Germinal center (tissue), 1 donor: ENCODE data around the gene FOXC2.
A peak's percentile ranks its signal among the peaks of the same experiment; 100 is the strongest.

Experiments
- DNase-seq: peaks from one replicate; pipeline ENCODE4 v3.0.0; 2012; ENCODE audit warnings: mixed read lengths, low spot score

Gene FOXC2

GRCh38 chr16:86566601-86566965 is at the start of gene FOXC2:
Gene FOXC2 (plus strand): TSS chr16:86566829. CDS start chr16:86567336, 507 bp downstream.
- DNase-seq: peak; percentile 70

GRCh38 chr16:86517033-86517432 is 49.6 kb upstream of the FOXC2 start:
- no peak for DNase-seq

- DNase-seq: no peak
Observed at GRCh38 chr16:86517652-86518258, 48.9 kb upstream of the FOXC2 start.

GRCh38 chr16:86519007-86519648 is 47.5 kb upstream of the FOXC2 start:
- DNase-seq: no peak

GRCh38 chr16:86519649-86520316 is 46.8 kb upstream of the FOXC2 start:
- DNase-seq: peak; percentile 72

GRCh38 chr16:86520317-86521210 is 46.1 kb upstream of the FOXC2 start:
- no peak for DNase-seq

GRCh38 chr16:86521236-86522197 is 45.1 kb upstream of the FOXC2 start:
- DNase-seq: no peak

GRCh38 chr16:86522634-86523033 is 44.0 kb upstream of the FOXC2 start:
- DNase-seq: no peak

- no peak for DNase-seq
Observed at GRCh38 chr16:86523166-86523740, 43.4 kb upstream of the FOXC2 start.

GRCh38 chr16:86524029-86524428 is 42.6 kb upstream of the FOXC2 start:
- no peak for DNase-seq

- DNase-seq: no peak
Observed at GRCh38 chr16:86525696-86526095, 40.9 kb upstream of the FOXC2 start.

GRCh38 chr16:86527366-86527765 is 39.3 kb upstream of the FOXC2 start:
- DNase-seq: no peak

- no peak for DNase-seq
Observed at GRCh38 chr16:86528061-86528929, 38.3 kb upstream of the FOXC2 start.

- DNase-seq: no peak
Observed at GRCh38 chr16:86529160-86529559, 37.5 kb upstream of the FOXC2 start.

GRCh38 chr16:86530251-86531190 is 36.1 kb upstream of the FOXC2 start:
- no peak for DNase-seq

GRCh38 chr16:86531191-86531545 is 35.5 kb upstream of the FOXC2 start:
- no peak for DNase-seq

- no peak for DNase-seq
Observed at GRCh38 chr16:86531641-86532525, 34.7 kb upstream of the FOXC2 start.

GRCh38 chr16:86532526-86532815 is 34.2 kb upstream of the FOXC2 start:
- no peak for DNase-seq
